MG63 (cell line): ENCODE results near the gene SIMC1. TPM values are rescaled to one million over a fixed set of nuclear protein-coding genes. Genes with fewer than 3 reads are reported as not detected.

Experiments used
- DNase-seq: peaks from one replicate; pipeline ENCODE4 v3.0.0-alpha.2; 2020
- H3K27me3 ChIP-seq: fragments of 250-450 bp; sonication (Bioruptor Pico); 2 replicates; pipeline ENCODE4 v1.5.1; 2020; ENCODE audit warnings: mild to moderate bottlenecking, moderate library complexity
- H3K36me3 ChIP-seq: fragments of 250-450 bp; sonication (Bioruptor Pico); 2 replicates; pipeline ENCODE4 v1.5.1; 2020; ENCODE audit warnings: mild to moderate bottlenecking, moderate library complexity
- H3K4me3 ChIP-seq: fragments of 250-450 bp; sonication (Bioruptor Pico); 2 replicates; pipeline ENCODE4 v1.5.1; 2020; ENCODE audit warnings: mild to moderate bottlenecking, moderate library complexity
- H3K9me3 ChIP-seq: fragments of 250-450 bp; sonication (Bioruptor Pico); 2 replicates; pipeline ENCODE4 v1.5.1; 2020; ENCODE audit warnings: mild to moderate bottlenecking, moderate library complexity
- total RNA-seq: library from RNA; depleted of rRNA; stranded (reverse); fragments of >200 nt; shearing (Covaris generic); gene quantifications from 2 replicates; pipeline ENCODE4 v1.2.3, GENCODE V29; 2014; ENCODE audit warnings: low replicate concordance

The SIMC1 gene
- total RNA-seq, 1 experiment from 2014 or later = 23.4 TPM

GRCh38 chr5:176341325-176342157, 103.3 kb downstream of the SIMC1 start:
- Histone ChIP-seq H3K27me3 (no peaks in the 10 kb centered on the region), H3K9me3 (no peaks in the 10 kb centered on the region), H3K36me3 (peaks cover 59% of the 10 kb centered on the region), H3K4me3 (no peak overlapping the region)
- no peak for DNase-seq

GRCh38 chr5:176342158-176342483, 103.9 kb downstream of the SIMC1 start:
- Histone ChIP-seq H3K9me3 (no peaks in the 10 kb centered on the region), H3K4me3 (no peak overlapping the region), H3K27me3 (no peaks in the 10 kb centered on the region), H3K36me3 (peaks cover 59% of the 10 kb centered on the region)
- DNase-seq = no peak

GRCh38 chr5:176342766-176343458, 104.7 kb downstream of the SIMC1 start:
- DNase-seq = no peak
- no peaks in the 10 kb centered on the region for H3K27me3 ChIP-seq
- no peaks in the 10 kb centered on the region for H3K9me3 ChIP-seq
- H3K4me3 ChIP-seq = no peak overlapping the region
- peaks cover 59% of the 10 kb centered on the region for H3K36me3 ChIP-seq

GRCh38 chr5:176350416-176350815, 112.2 kb downstream of the SIMC1 start:
- no peak overlapping the region for H3K4me3 ChIP-seq
- no peak for DNase-seq
- H3K9me3 ChIP-seq = no peaks in the 10 kb centered on the region
- H3K36me3 ChIP-seq = peaks cover 97% of the 10 kb centered on the region
- no peaks in the 10 kb centered on the region for H3K27me3 ChIP-seq

GRCh38 chr5:176352116-176352878, 114.1 kb downstream of the SIMC1 start:
- DNase-seq = no peak
- peaks cover 95% of the 10 kb centered on the region for H3K36me3 ChIP-seq
- no peaks in the 10 kb centered on the region for H3K9me3 ChIP-seq
- H3K4me3 ChIP-seq = no peak overlapping the region
- no peaks in the 10 kb centered on the region for H3K27me3 ChIP-seq

- no peaks in the 10 kb centered on the region for H3K27me3 ChIP-seq
- H3K36me3 ChIP-seq = peaks cover 95% of the 10 kb centered on the region
- H3K4me3 ChIP-seq = no peak overlapping the region
- H3K9me3 ChIP-seq = no peaks in the 10 kb centered on the region
- DNase-seq = no peak
Observed at GRCh38 chr5:176353533-176353932, 115.3 kb downstream of the SIMC1 start.

GRCh38 chr5:176355400-176356178, 117.4 kb downstream of the SIMC1 start:
- no peaks in the 10 kb centered on the region for H3K9me3 ChIP-seq
- H3K27me3 ChIP-seq = no peaks in the 10 kb centered on the region
- H3K36me3 ChIP-seq = peaks cover 84% of the 10 kb centered on the region
- no peak for DNase-seq
- H3K4me3 ChIP-seq = no peak overlapping the region

GRCh38 chr5:176356179-176356566, 117.9 kb downstream of the SIMC1 start:
- Histone ChIP-seq H3K36me3 (peaks cover 81% of the 10 kb centered on the region), H3K27me3 (no peaks in the 10 kb centered on the region), H3K4me3 (no peak overlapping the region), H3K9me3 (no peaks in the 10 kb centered on the region)
- no peak for DNase-seq

- H3K27me3 ChIP-seq = no peaks in the 10 kb centered on the region
- no peak overlapping the region; the same call in 1 of the 2 replicates for H3K4me3 ChIP-seq
- peaks cover 50% of the 10 kb centered on the region for H3K36me3 ChIP-seq
- H3K9me3 ChIP-seq = no peaks in the 10 kb centered on the region
- DNase-seq = peak; percentile 31
Observed at GRCh38 chr5:176359658-176360057, 121.4 kb downstream of the SIMC1 start.

GRCh38 chr5:176360894-176361436, 122.7 kb downstream of the SIMC1 start:
- Histone ChIP-seq H3K9me3 (no peaks in the 10 kb centered on the region), H3K36me3 (peaks cover 39% of the 10 kb centered on the region), H3K4me3 (peak overlapping the region; percentile 95), H3K27me3 (peaks cover 5% of the 10 kb centered on the region)
- peak; percentile 34 for DNase-seq

GRCh38 chr5:176361437-176362232, 123.4 kb downstream of the SIMC1 start, which contains the start of gene KIAA1191:
TSS of gene KIAA1191 (minus strand) at chr5:176361764. CDS start at chr5:176359508, 2,256 bp downstream.
- Histone ChIP-seq H3K4me3 (peak within 1 kb of the TSS; percentile 95), H3K9me3 (no peaks in the 10 kb centered on the region), H3K27me3 (peaks cover 6% of the 10 kb centered on the region), H3K36me3 (peaks cover 32% of the 10 kb centered on the region)
- peak; percentile 98 for DNase-seq

GRCh38 chr5:176362233-176362490, 123.9 kb downstream of the SIMC1 start:
- H3K36me3 ChIP-seq = peaks cover 28% of the 10 kb centered on the region
- no peaks in the 10 kb centered on the region for H3K9me3 ChIP-seq
- peaks cover 6% of the 10 kb centered on the region for H3K27me3 ChIP-seq
- DNase-seq = no peak
- peak overlapping the region; percentile 95 for H3K4me3 ChIP-seq

GRCh38 chr5:176364765-176365350, 126.6 kb downstream of the SIMC1 start:
- H3K36me3 ChIP-seq = peaks cover 4% of the 10 kb centered on the region
- peak overlapping the region; percentile 41 for H3K4me3 ChIP-seq
- peaks cover 6% of the 10 kb centered on the region for H3K27me3 ChIP-seq
- H3K9me3 ChIP-seq = no peaks in the 10 kb centered on the region
- no peak for DNase-seq

GRCh38 chr5:176365351-176366231, 127.4 kb downstream of the SIMC1 start, which contains the start of gene ARL10:
TSS of gene ARL10 (plus strand) at chr5:176365487. CDS start at chr5:176365564, 77 bp downstream.
- Histone ChIP-seq H3K27me3 (peaks cover 6% of the 10 kb centered on the region), H3K4me3 (peak within 1 kb of the TSS; percentile 41), H3K9me3 (no peaks in the 10 kb centered on the region), H3K36me3 (peaks cover 4% of the 10 kb centered on the region; the same call in 1 of the 2 replicates)
- peak; percentile 28 for DNase-seq
